Germinal center (tissue), 1 donor: ENCODE results near the gene ADAM33.

ENCODE experiments used
- DNase-seq: peaks from one replicate; pipeline ENCODE4 v3.0.0; 2012; ENCODE audit warnings: mixed read lengths, low spot score

The ADAM33 gene

GRCh38 chr20:3681931-3682781 lies at the start of gene ADAM33:
ADAM33 (minus strand) TSS chr20:3682010; CDS start chr20:3682004, 6 bp downstream.
- DNase-seq = no peak

GRCh38 chr20:3730803-3731672 lies 49.2 kb upstream of the ADAM33 start:
- DNase-seq = no peak

GRCh38 chr20:3729811-3730540 lies 48.2 kb upstream of the ADAM33 start:
- DNase-seq = no peak

- no peak for DNase-seq
Observed at GRCh38 chr20:3729378-3729777, 47.6 kb upstream of the ADAM33 start.

GRCh38 chr20:3728876-3729275 lies 47.1 kb upstream of the ADAM33 start:
- DNase-seq = no peak

GRCh38 chr20:3728354-3728753 lies 46.5 kb upstream of the ADAM33 start:
- no peak for DNase-seq

- DNase-seq = no peak
Observed at GRCh38 chr20:3727401-3728021, 45.7 kb upstream of the ADAM33 start.

- no peak for DNase-seq
Observed at GRCh38 chr20:3724356-3724755, 42.5 kb upstream of the ADAM33 start.

- DNase-seq = no peak
Observed at GRCh38 chr20:3723284-3723683, 41.5 kb upstream of the ADAM33 start.

- no peak for DNase-seq
Observed at GRCh38 chr20:3721912-3722311, 40.1 kb upstream of the ADAM33 start.

- DNase-seq = no peak
Observed at GRCh38 chr20:3720626-3721025, 38.8 kb upstream of the ADAM33 start.

GRCh38 chr20:3720068-3720467 lies 38.3 kb upstream of the ADAM33 start:
- no peak for DNase-seq

GRCh38 chr20:3719046-3719445 lies 37.2 kb upstream of the ADAM33 start:
- no peak for DNase-seq

- peak; percentile 39 for DNase-seq
Observed at GRCh38 chr20:3716195-3716834, 34.5 kb upstream of the ADAM33 start.

- DNase-seq = no peak
Observed at GRCh38 chr20:3714092-3714491, 32.3 kb upstream of the ADAM33 start.

- no peak for DNase-seq
Observed at GRCh38 chr20:3712279-3712873, 30.6 kb upstream of the ADAM33 start, which contains the start of gene SIGLEC1. SIGLEC1 (minus strand) TSS chr20:3712600; CDS start chr20:3707128, 5,472 bp downstream.

- no peak for DNase-seq
Observed at GRCh38 chr20:3711484-3711941, 29.7 kb upstream of the ADAM33 start.

- DNase-seq = peak; percentile 87
Observed at GRCh38 chr20:3710703-3711483, 29.1 kb upstream of the ADAM33 start.

GRCh38 chr20:3710011-3710466 lies 28.2 kb upstream of the ADAM33 start:
- DNase-seq = no peak

- no peak for DNase-seq
Observed at GRCh38 chr20:3707508-3707899, 25.7 kb upstream of the ADAM33 start.
